Fibroblast of lung (primary cell): Measurements from ENCODE around the gene SULT6B1.

Experiments used
- CTCF ChIP-seq, 2 donors: IDR thresholded peaks in 1 of 2; conservative IDR thresholded peaks in 1 of 2; 1 replicate in 1 of 2; 2 replicates in 1 of 2; pipeline ENCODE4 v1.5.1; 2011 to 2012; ENCODE audit warnings: low read length in 2 of 2, control low read depth in 1 of 2, inconsistent platforms in 1 of 2, low read depth in 1 of 2, mild to moderate bottlenecking in 1 of 2
- EZH2 ChIP-seq: IDR thresholded peaks from 2 replicates; pipeline ENCODE4 v1.5.1; 2012; ENCODE audit warnings: low read length, control low read depth, mild to moderate bottlenecking; ENCODE audit errors: missing control alignments

DNA sequence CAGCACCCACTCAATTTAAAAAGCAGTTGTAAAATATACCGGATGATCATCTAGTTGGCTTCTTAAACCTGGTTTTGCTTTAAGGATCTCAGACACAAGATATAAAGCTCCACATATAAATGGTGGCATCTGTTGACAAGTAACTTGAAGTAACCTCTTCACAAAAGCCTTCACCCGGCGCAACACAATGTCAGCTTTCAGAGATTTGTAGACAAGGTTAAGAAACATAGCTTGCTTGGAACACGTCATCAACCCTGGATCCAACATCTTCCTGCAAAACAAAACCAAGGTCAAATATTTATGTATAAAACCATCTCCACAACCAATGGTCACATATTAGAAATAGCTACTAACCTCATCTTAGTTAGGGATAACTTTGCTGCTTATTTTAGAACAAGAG is 34.7 kb upstream of the SULT6B1 start:
- TF ChIP-seq CTCF (conservative IDR thresholded peaks at IDR 0.05 in 1 of 2, IDR thresholded peaks at IDR 0.05 in 1 of 2; ENCODE audit: low read depth in 1 of 2, low read length in 2 of 2) (no peak), EZH2 (no peak)
